K562 (cell line): ENCODE measurements around the gene DNAJC9. TPM values are rescaled to one million over a fixed set of nuclear protein-coding genes. Genes with fewer than 3 reads are reported as not detected.

Experiments used
- ATAC-seq: fragments of 200-7000 bp; cut with Tn5 transposase; 3 replicates; pipeline ENCODE4 v1.9.1; 2020; ENCODE audit warnings: moderate library complexity
- BruUV-seq: library from RNA; stranded (reverse); fragments of 400-500 nt; replicated peaks from 2 replicates; lab custom pipeline; 2021; lab: Mats Ljungman, UMichigan
- CTCF ChIA-PET: fragments of 300-600 bp; formaldehyde crosslinking; extraction: SDS; loops from one replicate; lab custom pipeline; 2021; ENCODE audit warnings: low intra/inter-chr PET ratio; lab: Yijun Ruan, JAX
- POLR2A ChIA-PET: fragments of 300-600, 350-650 bp; sonication (Branson Sonifier 250); formaldehyde crosslinking; extraction: SDS; loops from one replicate; lab custom pipeline; 2021; ENCODE audit warnings: antibody characterized with exemption, inconsistent platforms; lab: Yijun Ruan, JAX
- DNase-seq, 4 experiments: peaks; one replicate each; pipeline versions ENCODE4 v3.0.0 to v3.0.0-alpha.2; 2011 to 2018; ENCODE audit warnings: low spot score in 3 of 4, mixed read lengths in 3 of 4; ENCODE audit errors: extremely low read depth in 1 of 4
- FAIRE-seq: peaks from 2 replicates; lab custom pipeline; 2011; peaks lifted over from hg19 to GRCh38; lab: Jason Lieb, UNC
- H2AFZ ChIP-seq: 2 replicates; pipeline ENCODE4 v1.6.0; 2011; ENCODE audit warnings: low read depth, low read length, control low read depth, inconsistent platforms
- H3K27ac ChIP-seq: fragments of 200-600 bp; 3 replicates; pipeline ENCODE4 v1.8.0; 2011; ENCODE audit warnings: low read depth, mild to moderate bottlenecking, control low read depth, inconsistent platforms, low read length, moderate library complexity, mixed read lengths; ENCODE audit errors: extremely low read depth
- H3K27me3 ChIP-seq, 2 experiments: fragments of 300-600 bp in 1 of 2; 2 replicates in 1 of 2; 3 replicates in 1 of 2; pipeline versions ENCODE4 v1.6.0 to v1.8.0; 2011; ENCODE audit warnings: inconsistent platforms in 2 of 2, low read length in 2 of 2, mild to moderate bottlenecking in 1 of 2, mixed read lengths in 1 of 2, moderate library complexity in 1 of 2; ENCODE audit not compliant: control insufficient read depth in 2 of 2, insufficient read depth in 2 of 2
- H3K36me3 ChIP-seq: fragments of 300-600 bp; 3 replicates; pipeline ENCODE4 v1.8.0; 2011; ENCODE audit warnings: mild to moderate bottlenecking, low read length, inconsistent platforms; ENCODE audit not compliant: control insufficient read depth, insufficient read depth
- H3K4me1 ChIP-seq, 2 experiments: fragments of 200-600 bp in 1 of 2; replicated peaks in 1 of 2; 2 replicates in 1 of 2; 3 replicates in 1 of 2; pipeline versions ENCODE4 v1.5.1 to v1.8.0; 2011; ENCODE audit warnings: inconsistent platforms in 2 of 2, low read length in 2 of 2, mild to moderate bottlenecking in 1 of 2, mixed read lengths in 1 of 2, moderate library complexity in 1 of 2; ENCODE audit not compliant: control insufficient read depth in 2 of 2, insufficient read depth in 2 of 2
- H3K4me2 ChIP-seq: 2 replicates; pipeline ENCODE4 v1.6.1; 2011; ENCODE audit warnings: low read length, control low read depth, inconsistent platforms, mixed read lengths; ENCODE audit not compliant: insufficient read depth
- H3K4me3 ChIP-seq: fragments of 200-600 bp; sonication (generic), shearing (Covaris generic); 2 replicates; pipeline ENCODE4 v1.5.1; 2016; ENCODE audit warnings: control low read depth, inconsistent platforms
- H3K79me2 ChIP-seq: fragments of 200-600 bp; 3 replicates; pipeline ENCODE4 v1.8.0; 2011; ENCODE audit warnings: low read length, inconsistent platforms; ENCODE audit not compliant: control insufficient read depth, insufficient read depth
- H3K9ac ChIP-seq, 2 experiments: 2 replicates each; pipeline versions ENCODE4 v1.6.0 to v1.6.1; 2011; ENCODE audit warnings: low read depth in 2 of 2, low read length in 2 of 2, control low read depth in 1 of 2, inconsistent platforms in 1 of 2, mild to moderate bottlenecking in 1 of 2, mixed read lengths in 1 of 2; ENCODE audit not compliant: insufficient read depth in 1 of 2
- H3K9me1 ChIP-seq: one replicate; pipeline ENCODE4 v1.6.0; 2011; ENCODE audit warnings: inconsistent platforms, mild to moderate bottlenecking, low read length, moderate library complexity; ENCODE audit not compliant: control insufficient read depth, insufficient read depth
- H3K9me3 ChIP-seq: replicated peaks from 2 replicates; pipeline ENCODE4 v1.5.1; 2011; ENCODE audit warnings: low read depth, low read length, inconsistent platforms; ENCODE audit not compliant: control insufficient read depth, insufficient read depth
- H4K20me1 ChIP-seq: replicated peaks from 2 replicates; pipeline ENCODE4 v1.6.1; 2011; ENCODE audit warnings: low read length, inconsistent platforms, mixed read lengths; ENCODE audit not compliant: control insufficient read depth, insufficient read depth
- CAMTA2 ChIP-seq: fragments of 250-450 bp; sonication (Bioruptor Pico); conservative IDR thresholded peaks from 2 replicates; pipeline ENCODE4 v1.5.1; 2022
- FUS ChIP-seq: fragments of 200-400 bp; formaldehyde crosslinking; optimal IDR thresholded peaks from 2 replicates; pipeline ENCODE3; 2017; ENCODE audit warnings: low read depth, low read length
- GATA2 ChIP-seq: sonication (generic); formaldehyde crosslinking; IDR thresholded peaks from 2 replicates; pipeline ENCODE4 v1.4.0; 2020; ENCODE audit warnings: mild to moderate bottlenecking, missing genetic modification reagents
- HNRNPK ChIP-seq: fragments of 200-400 bp; formaldehyde crosslinking; IDR thresholded peaks from one replicate; pipeline ENCODE4 v1.6.1; 2018; ENCODE audit warnings: mild to moderate bottlenecking, low read depth, low read length; ENCODE audit not compliant: poor library complexity, severe bottlenecking
- POLR2A ChIP-seq: fragments of 450-650 bp; conservative IDR thresholded peaks from 2 replicates; pipeline ENCODE4 v1.6.1; 2016
- POLR2AphosphoS2 ChIP-seq: IDR thresholded peaks from 2 replicates; pipeline ENCODE4 v1.6.1; 2012; ENCODE audit warnings: low read length, improper control_type of control experiment
- POLR2AphosphoS5 ChIP-seq: IDR thresholded peaks from 2 replicates; pipeline ENCODE4 v1.6.1; 2011; ENCODE audit warnings: mild to moderate bottlenecking, low read depth, low read length, moderate library complexity; ENCODE audit not compliant: control insufficient read depth, insufficient read depth
- POLR2B ChIP-seq: fragments of 450-650 bp; IDR thresholded peaks from 2 replicates; pipeline ENCODE4 v1.6.1; 2018; ENCODE audit warnings: low read depth; ENCODE audit not compliant: partially characterized antibody
- POLR2G ChIP-seq: fragments of 200-400 bp; formaldehyde crosslinking; IDR thresholded peaks from 2 replicates; pipeline ENCODE4 v1.6.1; 2017; ENCODE audit warnings: low read depth, mild to moderate bottlenecking, antibody characterized with exemption, low read length, moderate library complexity
- RBFOX2 ChIP-seq: fragments of 200-400 bp; formaldehyde crosslinking; IDR thresholded peaks from 2 replicates; pipeline ENCODE4 v1.6.1; 2017; ENCODE audit warnings: low read depth, mild to moderate bottlenecking, low read length, moderate library complexity
- SUPT5H ChIP-seq: fragments of 450-650 bp; IDR thresholded peaks from 2 replicates; pipeline ENCODE4 v1.6.1; 2016
- ZBTB34 ChIP-seq: fragments of 250-450 bp; sonication (Bioruptor Pico); IDR thresholded peaks from 2 replicates; pipeline ENCODE4 v1.8.0; 2021; ENCODE audit warnings: mild to moderate bottlenecking, moderate library complexity
- ZBTB8A ChIP-seq: fragments of 450-650 bp; IDR thresholded peaks from 2 replicates; pipeline ENCODE4 v1.6.1; 2018; ENCODE audit warnings: mild to moderate bottlenecking, moderate library complexity; ENCODE audit not compliant: partially characterized antibody
- ZNF551 ChIP-seq: fragments of 250-450 bp; sonication (Bioruptor Pico); IDR thresholded peaks from 2 replicates; pipeline ENCODE4 v1.5.0; 2021; ENCODE audit warnings: mild to moderate bottlenecking, moderate library complexity
- WGBS: fragments of 100-300 bp; shearing (Covaris generic); methylation state at CpG from one replicate; pipeline ENCODE4 v1.1.6; 2016; ENCODE audit warnings: low coverage, mixed read lengths; ENCODE audit not compliant: insufficient coverage; ENCODE audit errors: missing lambda C conversion rate; 5-methylcytosine and 5-hydroxymethylcytosine counted together
- in situ Hi-C: fragments of 300-500 bp; cut with MboI; formaldehyde crosslinking; loops from 4 replicates; pipeline ENCODE4 v1.15.0; 2018; ENCODE audit warnings: inconsistent platforms, mixed read lengths
- intact Hi-C: fragments of 100-400 bp; cut with micrococcal nuclease; formaldehyde crosslinking; loops from 2 replicates; pipeline ENCODE4 v1.14.2; 2022
- polyA plus RNA-seq, 8 experiments: library from polyadenylated mRNA; depleted of rRNA in 4 of 8; stranded (reverse) in 5 of 8; unstranded in 3 of 8; fragments of >200 nt; fragmentation: Nextera tagmentation in 2 of 8; fragmentation: Illumina TruSeq in 1 of 8; extraction: Ambion mirVana in 2 of 8; extraction: Trizol in 1 of 8; gene quantifications; 2 replicates each; pipeline versions ENCODE4 v1.2.1 to v1.2.3, GENCODE V29; 2011 to 2014; ENCODE audit warnings: inconsistent platforms in 1 of 8, missing spikeins in 1 of 8
- total RNA-seq, 7 experiments: library from RNA; depleted of rRNA in 6 of 7; stranded (reverse); fragments of >200 nt in 6 of 7; fragmentation: Illumina TruSeq in 2 of 7; extraction: Trizol in 2 of 7; gene quantifications; 2 replicates each; pipeline versions ENCODE4 v1.2.1 to v1.2.3, GENCODE V29; 2011 to 2021; ENCODE audit warnings: low replicate concordance in 1 of 7

The DNAJC9 gene
- total and polyA plus RNA-seq, 9 of the 15 experiments (the other 6 are each of a cell fraction or from before 2014, with no cell fraction given): 66.7 to 133 (median 102) TPM

- no peak for TF ChIP-seq CAMTA2
- TF ChIP-seq FUS: peak; percentile 22
- TF ChIP-seq SUPT5H: peak; percentile 44; the same call in 1 of the 2 replicates
- TF ChIP-seq RBFOX2: peak; percentile 60
- peak; percentile 53 for TF ChIP-seq POLR2G
- peak; percentile 55; the same call in 1 of the 2 replicates for TF ChIP-seq POLR2AphosphoS5
- TF ChIP-seq HNRNPK: no peak
- no peak for TF ChIP-seq ZNF551 (CRISPR knock-in tag)
- no peak for TF ChIP-seq GATA2 (CRISPR knock-in tag)
- no peak for TF ChIP-seq ZBTB34 (CRISPR knock-in tag)
- peak; percentile 34; the same call in 1 of the 2 replicates for TF ChIP-seq POLR2A
- no peak for TF ChIP-seq ZBTB8A
- 0 out of 2 replicates have a peak, but pooled peaks have one; percentile 23 for TF ChIP-seq POLR2AphosphoS2
- TF ChIP-seq POLR2B: peak; percentile 47
- Histone ChIP-seq H3K27ac (no peak overlapping the region), H3K4me3 (no peak overlapping the region), H3K79me2 (peaks cover 53% of the 10 kb centered on the region), H3K4me2 (no peak overlapping the region), H3K9ac (no peak overlapping the region), H3K9me3 (no peaks in the 10 kb centered on the region), H3K9me1 (no peaks in the 10 kb centered on the region), H3K36me3 (peaks cover 96% of the 10 kb centered on the region), H3K4me1 (peaks cover 0 to 17% of the 10 kb centered on the region in 2 experiments; a peak in 3 of 5 replicates), H3K27me3 (no peaks in the 10 kb centered on the region), H4K20me1 (peaks cover 7% of the 10 kb centered on the region; the same call in 1 of the 2 replicates), H2AFZ (no peak overlapping the region)
- DNase-seq (no peak), ATAC-seq (no peak), FAIRE-seq (no peak)
- no TSS peak for BruUV-seq
- ChIA-PET POLR2A (interaction anchor here (1.1 to 6.3 kb wide), 5 partner anchors 7 to 171 kb away, joined by 3 to 66 read pairs (median 4); partner anchors contain the start of gene DNAJC9), CTCF (no interaction called here)
- in situ Hi-C loops (no loop called here), intact Hi-C loops (no loop called here)
- 91% methylated on average over 5 of the region's 5 CpGs for WGBS
Measured at GRCh38 chr10:73238990-73239566, 8.0 kb downstream of the DNAJC9 start.
